HUES48 (cell line): ENCODE data around the gene ACTR1B.

Experiments
- H3K27ac ChIP-seq: one replicate; pipeline ENCODE4 v1.7.0; 2013; ENCODE audit warnings: low read depth, low read length, inconsistent platforms
- H3K27me3 ChIP-seq: 2 replicates; pipeline ENCODE4 v1.6.1; 2013; ENCODE audit warnings: mild to moderate bottlenecking, low read length; ENCODE audit not compliant: control insufficient read depth, insufficient read depth
- H3K36me3 ChIP-seq: 2 replicates; pipeline ENCODE4 v1.6.1; 2013; ENCODE audit warnings: low read length; ENCODE audit not compliant: control insufficient read depth, insufficient read depth
- H3K4me1 ChIP-seq: 2 replicates; pipeline ENCODE4 v1.6.1; 2013; ENCODE audit warnings: mild to moderate bottlenecking, low read length; ENCODE audit not compliant: control insufficient read depth, insufficient read depth
- H3K4me3 ChIP-seq: 2 replicates; pipeline ENCODE4 v1.5.1; 2013; ENCODE audit warnings: mild to moderate bottlenecking, low read depth, low read length
- H3K9ac ChIP-seq: 2 replicates; pipeline ENCODE4 v1.6.1; 2013; ENCODE audit warnings: mild to moderate bottlenecking, low read depth, low read length, moderate library complexity
- H3K9me3 ChIP-seq: 2 replicates; pipeline ENCODE4 v1.6.1; 2013; ENCODE audit warnings: low read length; ENCODE audit not compliant: control insufficient read depth, insufficient read depth

The ACTR1B gene

DNA sequence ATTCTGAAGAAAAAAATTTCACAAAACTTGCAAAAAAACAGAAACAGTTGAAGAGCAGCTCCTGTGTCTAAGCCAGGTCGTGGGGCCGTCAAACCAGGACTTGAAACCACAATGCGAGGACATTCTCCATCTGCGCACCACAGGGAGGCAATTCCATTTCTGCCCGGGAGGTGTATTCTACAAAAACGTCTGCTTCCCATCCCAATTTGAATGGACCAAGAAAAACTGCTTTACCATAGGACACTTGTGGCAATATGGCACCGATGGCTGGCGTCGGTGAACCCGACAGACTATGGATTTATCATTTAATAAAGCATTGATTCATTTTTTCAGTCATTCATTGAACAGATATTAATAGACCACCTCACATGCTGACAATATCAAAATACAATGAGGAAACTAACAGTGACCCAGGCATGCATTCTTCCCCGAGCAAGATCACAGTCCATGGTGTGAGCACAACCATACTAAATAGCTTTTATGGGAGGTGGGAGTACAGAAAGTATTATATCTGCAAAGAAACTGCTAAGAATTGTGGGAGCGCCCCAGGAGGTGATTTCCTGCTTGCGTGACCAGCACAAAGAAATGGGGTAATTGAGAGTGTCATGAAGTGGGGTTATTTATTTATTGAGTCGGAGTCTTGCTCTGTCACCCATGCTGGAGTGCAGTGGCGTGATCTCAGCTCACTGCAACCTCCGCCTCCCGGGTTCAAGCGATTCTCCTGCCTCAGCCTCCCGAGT is 39.1 kb upstream of the ACTR1B start:
- Histone ChIP-seq H3K4me1 (peaks cover 3% of the 10 kb centered on the region; the same call in 1 of the 2 replicates), H3K36me3 (no peaks in the 10 kb centered on the region), H3K9ac (no peak overlapping the region), H3K9me3 (no peaks in the 10 kb centered on the region), H3K27ac (no peak overlapping the region), H3K27me3 (0 out of 2 replicates have a peak, but pooled peaks cover 4% of the 10 kb centered on the region), H3K4me3 (no peak overlapping the region)

- peaks cover 3% of the 10 kb centered on the region; the same call in 1 of the 2 replicates for H3K4me1 ChIP-seq
These were observed 38.1 kb upstream of the ACTR1B start for GRCh38 chr2:97701851-97702465.

DNA sequence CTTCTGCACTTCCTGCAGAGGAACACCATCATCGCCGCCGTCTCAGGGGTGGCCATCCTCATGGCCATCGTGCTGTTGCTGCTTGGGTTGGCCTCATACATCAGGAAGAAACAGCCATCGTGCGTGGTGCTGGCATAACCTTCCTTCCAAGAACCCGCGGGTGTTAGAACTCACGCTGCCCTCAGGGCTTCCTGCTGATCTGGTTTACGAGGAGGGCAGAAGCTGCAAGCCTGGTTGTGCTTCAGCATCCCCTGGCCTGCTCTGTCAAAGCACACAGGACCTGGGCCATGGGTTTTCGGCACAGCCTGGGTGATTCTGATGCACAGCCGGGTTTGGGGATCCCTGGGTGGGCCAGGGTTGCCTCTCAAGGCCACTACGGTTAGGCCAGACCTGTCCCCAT is 37.3 kb upstream of the ACTR1B start:
- Histone ChIP-seq H3K27ac (no peak overlapping the region), H3K27me3 (0 out of 2 replicates have a peak, but pooled peaks cover 4% of the 10 kb centered on the region), H3K4me1 (peaks cover 3% of the 10 kb centered on the region; the same call in 1 of the 2 replicates), H3K36me3 (no peaks in the 10 kb centered on the region), H3K9me3 (no peaks in the 10 kb centered on the region), H3K4me3 (no peak overlapping the region), H3K9ac (no peak overlapping the region)

More at GRCh38 chr2:97701851-97702465, 38.1 kb upstream of the ACTR1B start:
- H3K9me3 ChIP-seq = no peaks in the 10 kb centered on the region
- no peak overlapping the region for H3K4me3 ChIP-seq
- H3K9ac ChIP-seq = no peak overlapping the region
- H3K27ac ChIP-seq = no peak overlapping the region
- 0 out of 2 replicates have a peak, but pooled peaks cover 4% of the 10 kb centered on the region for H3K27me3 ChIP-seq
- H3K36me3 ChIP-seq = no peaks in the 10 kb centered on the region

DNA sequence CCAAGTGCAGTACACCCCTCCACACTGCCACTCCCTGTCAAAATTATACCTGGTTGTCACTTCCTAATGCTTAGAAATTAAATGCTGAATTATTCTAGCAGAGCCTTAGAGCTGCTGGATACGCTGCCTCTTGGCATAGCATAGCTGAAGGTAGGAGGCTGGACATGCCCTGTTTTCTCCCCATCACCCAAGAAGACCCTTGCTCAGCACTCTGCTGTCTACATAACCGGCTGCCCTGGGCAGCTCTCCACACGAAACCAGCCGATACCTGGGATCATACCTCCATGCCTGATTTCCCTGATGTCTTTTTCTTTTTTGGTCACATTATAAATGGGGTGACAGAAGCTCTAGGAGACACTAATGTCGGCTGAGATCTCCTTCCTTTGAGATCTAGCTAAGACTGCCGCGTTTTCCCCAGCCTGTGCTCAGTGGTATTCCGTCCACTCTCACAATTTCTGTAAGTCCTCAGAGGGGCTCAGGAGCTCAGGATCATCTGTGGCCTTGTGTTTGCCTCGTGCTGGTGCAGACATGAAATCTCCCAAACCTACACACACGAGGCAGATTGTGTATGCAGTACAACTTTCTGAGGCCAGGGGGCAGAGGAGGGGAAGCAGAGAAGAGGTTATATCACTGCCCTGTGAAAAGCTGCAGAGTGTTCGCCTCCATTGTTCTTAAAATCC is 36.1 kb upstream of the ACTR1B start:
- no peaks in the 10 kb centered on the region for H3K9me3 ChIP-seq
- H3K4me3 ChIP-seq = no peak overlapping the region
- peaks cover 3% of the 10 kb centered on the region; the same call in 1 of the 2 replicates for H3K4me1 ChIP-seq
- H3K27ac ChIP-seq = no peak overlapping the region
- H3K36me3 ChIP-seq = no peaks in the 10 kb centered on the region
- 0 out of 2 replicates have a peak, but pooled peaks cover 4% of the 10 kb centered on the region for H3K27me3 ChIP-seq
- H3K9ac ChIP-seq = no peak overlapping the region

- H3K36me3 ChIP-seq = no peaks in the 10 kb centered on the region
- 0 out of 2 replicates have a peak, but pooled peaks cover 4% of the 10 kb centered on the region for H3K27me3 ChIP-seq
- H3K9ac ChIP-seq = no peak overlapping the region
- no peaks in the 10 kb centered on the region for H3K9me3 ChIP-seq
- H3K4me3 ChIP-seq = no peak overlapping the region
- H3K4me1 ChIP-seq = peaks cover 3% of the 10 kb centered on the region; the same call in 1 of the 2 replicates
- H3K27ac ChIP-seq = no peak overlapping the region
These were observed 34.7 kb upstream of the ACTR1B start for GRCh38 chr2:97698530-97698929.

- Histone ChIP-seq H3K27me3 (0 out of 2 replicates have a peak, but pooled peaks cover 4% of the 10 kb centered on the region), H3K4me1 (peaks cover 3% of the 10 kb centered on the region; the same call in 1 of the 2 replicates), H3K4me3 (no peak overlapping the region), H3K9ac (no peak overlapping the region), H3K36me3 (no peaks in the 10 kb centered on the region), H3K27ac (no peak overlapping the region), H3K9me3 (no peaks in the 10 kb centered on the region)
These were observed 33.7 kb upstream of the ACTR1B start for GRCh38 chr2:97697252-97698235.

DNA sequence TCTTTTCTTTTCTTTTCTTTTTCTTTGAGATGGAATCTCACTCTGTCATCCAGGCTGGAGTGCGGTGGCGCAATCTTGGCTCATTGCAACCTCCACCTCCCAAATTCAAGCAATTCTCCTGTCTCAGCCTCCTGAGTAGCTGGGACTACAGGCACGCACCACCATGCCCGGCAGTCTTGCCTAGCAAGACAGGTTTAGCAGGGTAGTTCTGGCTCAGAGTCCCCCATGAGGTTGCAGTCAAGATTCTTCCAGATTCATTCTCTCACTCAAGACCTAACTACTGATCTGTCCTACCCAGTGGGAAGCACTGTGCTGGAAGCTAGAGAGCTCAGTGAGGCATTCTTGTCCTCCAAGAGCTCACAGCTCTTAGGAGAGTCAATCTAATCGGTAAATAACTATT is 31.9 kb upstream of the ACTR1B start:
- Histone ChIP-seq H3K9me3 (no peaks in the 10 kb centered on the region), H3K4me3 (no peak overlapping the region), H3K27ac (no peak overlapping the region), H3K36me3 (no peaks in the 10 kb centered on the region), H3K27me3 (0 out of 2 replicates have a peak, but pooled peaks cover 4% of the 10 kb centered on the region), H3K4me1 (peaks cover 10% of the 10 kb centered on the region), H3K9ac (no peak overlapping the region)

DNA sequence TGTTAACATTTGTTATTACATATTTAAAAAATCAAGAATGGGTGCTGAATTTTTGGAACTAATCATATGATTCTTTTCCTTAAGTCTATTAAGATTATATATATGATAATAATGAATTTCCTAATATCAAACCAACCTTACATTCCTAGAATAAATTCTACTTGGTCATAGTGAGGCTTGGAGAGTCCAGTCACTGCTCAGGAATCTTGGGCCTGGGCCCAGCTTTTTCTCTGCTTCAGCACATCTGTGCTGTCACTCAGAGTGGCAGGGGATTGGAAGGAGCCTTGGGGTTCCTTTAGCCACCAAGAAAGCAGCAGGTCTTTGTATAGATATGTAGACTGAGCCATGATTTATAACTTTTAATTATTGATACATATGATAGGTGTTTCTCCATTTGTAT is 29.6 kb upstream of the ACTR1B start:
- Histone ChIP-seq H3K9me3 (no peaks in the 10 kb centered on the region), H3K4me3 (no peak overlapping the region), H3K27me3 (no peaks in the 10 kb centered on the region), H3K36me3 (no peaks in the 10 kb centered on the region), H3K4me1 (peaks cover 12% of the 10 kb centered on the region), H3K27ac (no peak overlapping the region), H3K9ac (no peak overlapping the region)

GRCh38 chr2:97691166-97691565 is 27.3 kb upstream of the ACTR1B start:
- no peak overlapping the region for H3K9ac ChIP-seq
- no peaks in the 10 kb centered on the region for H3K36me3 ChIP-seq
- H3K9me3 ChIP-seq = no peaks in the 10 kb centered on the region
- no peaks in the 10 kb centered on the region for H3K27me3 ChIP-seq
- H3K4me3 ChIP-seq = no peak overlapping the region
- peaks cover 14% of the 10 kb centered on the region for H3K4me1 ChIP-seq
- no peak overlapping the region for H3K27ac ChIP-seq
